NCI-H82 treated with DMSO at 0.1 percent for 48 hours (cell line): Measurements from ENCODE around the gene IGF2BP2.
"Not testable (repeated sequence)": the region's sequence is repeated elsewhere in the genome, so short reads cannot be mapped to it uniquely, and the experiment has no call there.

Experiments
- DNase-seq: peaks from one replicate; lab custom pipeline; 2025; ENCODE audit not compliant: unreplicated experiment; lab: John Stamatoyannopoulos, UW

Gene IGF2BP2

DNA sequence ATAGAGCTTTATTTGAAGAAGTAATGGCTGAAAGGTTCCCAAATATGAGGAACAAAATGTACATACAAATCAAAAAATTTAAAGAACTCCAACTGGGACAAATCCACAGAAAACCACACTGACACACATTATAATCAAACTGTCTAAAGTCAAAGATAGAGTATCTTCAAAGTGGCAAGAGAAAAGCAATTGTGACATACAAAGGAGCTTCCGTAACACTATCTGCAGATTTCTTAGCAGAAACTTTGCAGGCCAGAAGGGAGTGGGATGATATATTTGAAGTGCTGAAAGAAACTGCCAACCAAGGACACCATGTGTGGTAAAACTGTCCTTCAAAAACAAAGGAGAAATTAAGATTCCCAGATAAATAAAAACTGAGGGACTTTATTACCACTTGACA lies 146.8 kb downstream of the IGF2BP2 start:
- no peak for DNase-seq

DNA sequence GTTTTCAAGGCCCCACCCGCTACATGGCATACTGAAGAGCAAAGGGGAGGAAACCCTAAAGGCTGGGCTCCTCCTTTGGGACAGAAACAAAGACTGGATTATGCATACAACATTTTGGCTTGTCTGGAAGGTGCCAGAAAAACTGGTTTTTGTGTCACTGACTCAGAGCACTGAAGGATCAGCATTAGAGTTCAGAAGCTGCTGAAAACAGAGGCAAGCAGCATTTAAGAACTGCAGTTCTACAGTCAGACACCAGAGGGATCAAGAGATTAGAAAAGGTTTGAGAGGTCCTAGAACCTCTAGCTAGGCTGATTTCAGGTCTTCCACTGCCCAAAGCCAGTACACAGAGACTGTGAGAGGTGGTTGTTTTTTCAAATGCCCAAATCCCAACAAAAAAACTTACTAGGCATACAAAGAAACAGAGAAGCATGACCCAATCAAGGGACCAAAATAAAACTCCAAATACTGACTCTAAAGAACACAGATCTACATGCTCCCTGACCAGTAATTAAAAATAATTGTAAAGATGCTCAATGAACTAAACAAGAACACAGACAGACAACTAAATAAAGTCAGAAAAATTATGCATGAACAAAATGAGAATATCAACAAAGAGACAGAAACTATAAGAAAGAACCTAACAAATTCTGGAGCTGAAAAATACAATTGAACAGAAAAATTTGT lies 147.6 kb downstream of the IGF2BP2 start:
- peak; percentile 60 for DNase-seq

DNA sequence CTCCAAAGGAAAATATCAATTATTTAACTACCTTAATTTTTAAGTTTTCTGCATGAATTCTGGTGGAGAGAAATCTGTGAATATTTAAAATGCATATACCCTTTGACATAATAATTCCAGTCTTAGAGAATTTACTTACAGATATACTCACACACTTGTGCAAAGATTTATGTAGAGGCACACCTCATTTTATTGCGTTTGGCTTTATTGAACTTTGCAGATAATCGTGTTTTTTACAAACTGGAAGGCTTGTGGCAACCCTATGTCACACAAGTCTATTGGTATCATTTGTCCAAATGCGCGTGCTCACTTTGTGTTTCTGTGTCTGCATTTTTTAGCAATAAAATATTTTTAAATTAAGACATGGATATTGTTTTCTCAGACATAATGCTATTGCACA lies 157.3 kb downstream of the IGF2BP2 start:
- DNase-seq, result no peak

DNA sequence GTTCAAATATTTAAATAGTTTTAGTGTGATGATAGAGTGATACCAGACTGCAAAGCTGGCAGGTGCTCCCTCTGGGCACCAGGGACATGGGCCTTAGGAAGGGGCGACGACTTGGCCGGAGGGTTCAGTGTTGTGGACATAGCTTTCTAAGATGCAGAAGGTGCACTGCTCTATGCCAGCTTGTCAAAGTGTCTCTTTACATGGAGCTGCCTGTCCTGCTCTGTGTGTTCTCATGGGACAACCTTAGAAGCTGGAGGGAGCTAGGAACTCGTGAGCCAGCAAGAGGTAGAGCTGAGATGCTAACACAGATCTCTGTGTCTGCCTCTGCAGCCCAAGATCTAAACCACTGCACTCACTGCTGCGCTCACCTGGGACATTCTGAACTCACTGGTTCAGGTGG lies 160.9 kb downstream of the IGF2BP2 start:
- no peak for DNase-seq

DNA sequence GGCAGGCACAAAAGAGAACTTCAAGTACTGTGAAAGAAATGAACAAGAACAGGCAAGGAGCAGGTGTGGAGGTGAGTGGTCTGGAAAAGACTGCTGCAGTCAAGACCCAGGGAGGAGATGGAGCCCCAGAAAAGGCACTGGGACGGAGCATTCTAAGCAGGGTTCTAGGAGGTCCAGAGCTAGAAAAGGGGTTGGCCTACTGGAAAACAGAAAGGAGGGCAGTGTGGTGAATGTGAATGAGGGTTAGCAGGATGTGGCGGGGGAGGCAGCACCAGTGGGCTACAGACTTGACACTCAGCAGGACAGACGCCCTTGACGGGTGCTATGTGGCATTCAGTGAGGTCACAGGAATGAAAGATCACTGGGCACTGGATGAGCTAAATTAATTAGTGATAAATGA lies 163.1 kb downstream of the IGF2BP2 start:
- DNase-seq, result no peak

DNA sequence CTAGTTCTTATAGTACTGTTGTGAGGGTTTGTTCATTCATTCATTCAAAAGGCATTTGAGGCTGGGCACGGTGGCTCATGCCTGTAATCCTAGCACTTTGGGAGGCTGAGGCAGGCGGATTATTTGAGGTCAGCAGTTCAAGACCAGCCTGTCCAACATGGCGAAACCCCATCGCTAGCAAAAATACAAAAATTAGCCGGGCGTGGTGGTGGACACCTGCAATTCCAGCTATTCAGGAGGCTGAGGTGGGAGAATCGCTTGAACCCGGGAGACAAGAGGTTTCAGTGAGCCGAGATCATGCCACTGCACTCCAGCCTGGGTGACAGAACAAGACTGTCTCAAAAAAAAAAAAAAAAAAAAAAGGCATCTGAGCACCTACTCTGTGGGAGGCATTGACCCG lies 163.5 kb downstream of the IGF2BP2 start:
- not testable (repeated sequence) for DNase-seq

DNA sequence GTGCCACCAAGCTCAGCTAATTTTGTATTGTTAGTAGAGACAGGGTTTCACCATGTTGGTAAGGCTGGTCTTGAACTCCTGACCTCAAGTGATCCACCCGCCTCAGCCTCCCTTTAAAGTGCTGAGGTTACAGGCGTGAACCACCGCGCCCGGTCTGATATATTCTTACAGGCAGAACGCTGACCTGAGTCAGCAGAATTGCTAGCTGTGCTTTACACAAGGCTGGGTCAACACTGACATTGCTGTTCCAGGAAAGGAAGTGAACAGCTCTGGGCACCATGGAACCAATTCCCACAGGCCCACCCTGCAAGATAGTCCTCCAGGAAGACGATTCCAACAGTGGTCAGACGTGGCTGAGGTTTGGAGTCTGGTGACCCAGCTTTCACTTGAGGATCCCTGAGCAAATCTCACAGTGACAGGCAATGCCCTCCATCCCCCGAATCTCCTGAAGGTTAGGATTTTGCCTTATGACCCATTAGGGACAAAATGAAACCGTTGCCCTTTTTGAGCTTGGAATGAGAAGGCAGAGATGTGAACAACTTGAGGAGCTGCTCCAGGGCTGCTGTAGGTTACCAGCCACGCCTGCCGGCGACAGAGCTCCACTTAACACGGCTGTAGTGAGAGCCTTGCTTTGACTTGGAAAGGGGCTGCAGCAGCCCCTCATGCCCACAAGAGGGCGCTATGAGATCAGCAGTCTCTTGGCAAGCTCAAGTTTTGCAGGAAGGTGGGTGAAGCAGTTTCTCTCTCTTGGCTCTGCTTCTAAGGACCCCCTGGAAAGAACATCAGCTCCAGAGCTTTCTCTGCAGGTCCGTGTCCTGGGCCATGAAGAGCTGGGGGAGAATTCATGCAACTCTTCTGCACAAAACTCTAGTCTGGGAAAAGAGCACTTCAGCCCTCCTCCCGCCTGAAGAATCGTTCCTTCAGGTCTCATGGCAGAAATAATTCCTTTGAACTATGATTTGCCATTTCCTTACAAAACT lies 164.6 kb downstream of the IGF2BP2 start:
- DNase-seq, result peak; percentile 74

DNA sequence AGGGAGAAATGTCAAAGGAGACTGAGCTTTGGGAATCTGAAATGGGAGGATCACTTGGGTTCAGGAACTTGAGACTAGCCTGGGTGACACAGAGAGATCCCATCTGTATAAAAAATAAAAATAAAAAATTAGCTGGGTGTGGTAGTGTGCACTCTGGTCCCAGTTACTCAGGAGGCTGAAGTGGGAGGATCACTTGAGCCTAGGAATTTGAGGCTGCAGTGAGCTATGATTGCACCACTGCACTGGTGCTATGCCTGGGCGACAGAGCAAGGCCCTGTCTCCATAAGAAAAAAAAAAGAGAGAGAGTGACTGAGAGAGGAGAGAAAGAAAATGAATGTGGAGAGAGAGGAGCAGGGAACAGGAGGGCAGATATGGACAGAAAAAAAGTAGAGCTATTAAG lies 165.9 kb downstream of the IGF2BP2 start:
- no peak for DNase-seq

DNA sequence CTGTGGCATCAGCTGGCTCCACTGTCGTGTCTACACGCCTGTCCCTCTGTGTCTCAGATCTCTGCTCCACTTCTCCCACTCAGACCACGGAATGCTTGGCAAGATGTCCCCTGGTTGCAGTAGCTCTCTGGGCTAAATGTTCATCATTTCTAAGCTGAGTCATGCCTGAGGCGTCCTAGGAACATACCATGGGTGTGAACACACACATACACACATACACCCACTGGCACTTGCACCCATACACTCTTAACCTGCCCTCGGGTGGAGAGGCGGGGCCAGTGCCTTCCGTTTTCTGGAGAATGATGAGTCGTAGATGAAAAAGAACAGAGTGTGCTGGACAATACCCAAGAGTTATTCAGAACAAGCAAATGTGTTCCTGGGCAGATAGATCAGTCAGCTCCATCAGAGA lies 166.3 kb downstream of the IGF2BP2 start:
- DNase-seq, result no peak

DNA sequence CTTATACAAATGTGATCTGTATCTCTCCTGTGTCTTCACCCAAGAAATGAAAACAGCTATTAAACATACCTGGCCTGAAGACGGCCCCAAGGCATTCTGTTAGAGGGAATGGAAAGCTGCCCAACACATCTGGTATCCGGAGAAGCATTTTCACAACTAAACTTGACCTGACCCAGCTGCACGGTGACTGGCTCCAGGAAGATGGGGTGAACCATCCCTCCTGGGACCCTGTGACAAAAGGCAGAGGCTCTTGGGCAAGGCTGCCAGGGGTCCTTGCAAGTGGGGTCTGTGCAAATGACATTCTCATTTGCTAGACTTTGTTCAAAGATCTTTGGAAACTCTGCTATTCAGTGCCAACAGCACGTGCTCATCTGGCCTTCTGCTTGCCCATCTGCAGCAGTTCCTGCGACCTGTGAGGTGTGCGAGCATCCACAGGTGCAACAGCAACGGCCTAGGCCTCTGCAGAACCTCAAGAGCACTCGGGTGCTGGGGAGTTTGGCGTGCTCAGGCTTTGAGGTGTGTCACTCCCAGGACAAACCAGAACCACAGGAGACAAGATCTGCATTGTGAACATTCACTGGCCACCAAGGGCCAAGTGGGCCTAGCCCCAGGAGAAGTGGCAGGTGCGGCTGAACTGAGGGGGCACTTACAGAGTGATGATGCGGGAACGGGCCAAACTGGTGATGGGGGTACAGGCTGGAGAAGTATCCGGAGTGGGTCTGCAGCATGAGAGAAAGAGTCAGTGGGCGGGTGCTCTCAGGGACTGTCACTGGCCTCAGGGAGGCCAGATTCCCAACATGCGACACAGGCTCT lies 166.9 kb downstream of the IGF2BP2 start:
- no peak for DNase-seq

DNA sequence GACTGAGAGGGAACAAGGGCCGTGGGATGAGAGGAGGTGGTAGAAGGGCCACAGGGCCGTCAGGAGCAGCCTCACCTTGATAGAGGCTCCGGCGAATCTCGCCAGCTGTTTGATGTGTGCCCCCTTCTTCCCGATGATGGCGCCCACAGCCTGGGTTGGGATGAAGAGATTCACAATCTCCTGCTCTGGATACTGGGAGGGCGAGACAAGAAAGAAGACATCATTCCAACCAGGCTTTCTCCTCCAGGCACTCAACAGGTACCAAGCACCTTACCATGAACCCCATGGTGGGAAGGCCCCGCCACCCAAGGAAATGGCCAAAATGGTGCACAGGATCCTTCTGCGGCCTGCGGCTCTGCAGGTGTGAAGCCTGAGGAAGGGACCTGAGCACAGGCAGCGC lies 167.6 kb downstream of the IGF2BP2 start:
- no peak for DNase-seq

DNA sequence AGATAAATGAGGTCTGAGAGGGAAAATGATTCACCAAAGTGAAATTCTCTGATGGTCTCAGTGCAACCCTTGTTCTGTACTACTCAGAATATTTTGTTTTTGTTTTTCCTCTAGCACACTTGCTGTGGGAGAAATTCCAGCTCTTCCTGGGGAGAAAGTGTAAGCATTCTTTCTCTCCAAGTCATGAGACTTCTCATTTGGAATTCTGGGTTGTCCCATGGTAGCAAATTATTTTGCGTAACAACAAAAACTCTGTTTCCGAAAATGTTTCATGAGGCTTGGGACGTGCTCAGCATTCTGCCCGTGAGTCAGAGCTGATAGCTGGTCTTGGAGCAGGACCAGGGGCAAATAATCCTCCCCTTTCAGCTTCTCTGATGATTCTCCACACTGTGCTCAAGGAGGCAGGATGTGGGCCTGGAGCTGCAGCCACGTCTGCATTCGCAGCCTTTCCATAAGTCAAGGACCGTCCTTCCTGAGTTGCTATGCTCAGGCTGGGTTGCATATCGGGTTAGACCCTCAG lies 168.5 kb downstream of the IGF2BP2 start:
- no peak for DNase-seq

DNA sequence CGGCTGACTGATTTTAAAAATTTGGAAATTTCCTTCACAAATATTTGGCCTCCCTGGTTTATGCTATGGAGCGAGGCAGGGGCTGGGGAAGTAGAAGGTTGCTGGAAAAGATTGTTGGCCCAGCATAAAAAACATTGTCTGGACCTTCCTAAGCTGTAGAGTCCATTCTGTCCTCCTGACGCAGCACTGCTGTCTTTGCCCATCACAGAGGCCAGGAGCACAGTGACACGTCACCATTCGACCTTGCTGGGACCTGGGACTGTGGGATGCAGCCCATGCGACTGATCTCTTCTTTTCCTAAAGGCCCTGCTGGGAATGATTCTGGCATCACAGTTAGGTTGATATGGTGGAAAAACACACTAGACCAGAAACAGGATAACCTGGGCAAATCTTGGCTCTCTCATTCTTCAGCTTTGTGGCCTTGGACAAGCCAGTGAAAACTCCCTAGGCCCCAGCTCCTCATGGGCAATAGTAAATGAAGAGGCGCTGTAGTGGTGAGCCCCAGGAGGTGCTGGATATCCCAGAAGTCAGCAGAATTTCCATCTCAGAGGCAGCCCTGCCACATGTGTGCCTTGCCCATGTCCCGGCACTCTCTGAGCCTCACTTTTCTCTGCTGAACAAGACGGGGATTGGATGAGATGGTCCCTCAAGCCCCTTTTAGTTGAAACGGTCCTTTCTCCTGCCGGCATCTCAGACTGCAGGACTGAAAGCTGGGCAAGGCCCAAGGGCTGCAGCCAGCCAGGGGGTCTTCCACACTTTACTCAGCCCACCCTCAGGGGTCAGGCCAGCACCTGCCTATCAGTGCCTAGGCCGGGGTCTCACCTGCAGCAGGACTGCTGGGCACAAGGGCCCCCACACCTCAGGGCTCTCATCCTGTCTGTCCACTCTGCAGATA lies 169.2 kb downstream of the IGF2BP2 start:
- DNase-seq, result no peak

DNA sequence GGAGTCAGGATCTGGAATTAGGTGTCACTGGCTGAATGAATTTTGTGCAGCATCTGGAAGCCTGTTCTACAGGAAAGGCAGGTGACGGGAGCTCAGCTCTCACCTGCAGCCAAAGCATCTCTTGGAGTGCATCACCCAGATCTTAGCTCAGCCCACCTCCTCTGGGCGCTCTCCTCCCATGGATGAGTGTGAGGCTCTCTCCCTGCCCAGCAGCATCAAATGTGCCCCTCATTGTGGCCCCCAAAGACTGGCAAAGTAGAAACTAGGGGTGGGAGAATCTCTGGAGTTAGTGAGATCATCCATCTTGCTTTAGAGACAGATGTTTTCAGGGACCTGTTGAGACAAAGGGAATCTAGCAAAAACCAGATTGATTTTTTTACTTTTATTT lies 170.1 kb downstream of the IGF2BP2 start:
- DNase-seq, result no peak

DNA sequence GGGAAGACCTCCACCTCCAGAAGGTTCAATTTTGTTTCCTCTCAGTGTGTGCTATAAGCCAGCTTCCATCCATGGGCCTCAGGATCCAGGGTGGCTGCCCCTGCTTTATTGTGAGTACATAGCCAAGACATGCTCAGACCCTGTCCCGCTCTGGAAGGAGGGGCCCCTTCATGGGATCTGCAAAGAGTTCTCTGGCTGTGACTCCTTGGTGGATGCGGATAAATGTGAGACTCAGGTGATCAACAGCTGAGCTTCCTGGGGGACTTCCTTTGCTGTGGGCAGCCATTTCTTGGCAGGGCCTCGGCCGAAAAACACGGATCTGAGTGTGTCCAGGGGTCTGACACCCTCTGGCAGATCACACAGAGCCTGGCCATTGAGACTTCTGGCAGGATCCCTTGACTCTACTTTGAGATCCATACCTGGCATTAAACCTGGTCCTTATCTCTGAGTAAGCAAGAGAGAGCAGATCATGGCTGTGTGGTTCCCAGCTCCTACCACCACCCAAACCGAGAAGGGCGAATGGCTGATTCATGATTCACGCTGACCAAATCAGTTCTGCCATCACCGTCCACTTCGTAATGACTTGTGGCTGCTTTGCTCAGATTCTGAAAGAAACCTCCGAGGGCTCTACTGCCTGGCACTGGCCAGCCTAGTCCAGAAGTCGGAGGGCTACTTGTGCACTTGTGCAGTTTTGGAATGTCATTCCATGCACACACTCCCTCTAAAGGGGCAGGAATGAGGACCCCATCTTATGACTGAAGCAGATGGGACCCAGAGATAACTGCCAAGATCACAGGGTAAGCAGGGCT lies 170.7 kb downstream of the IGF2BP2 start:
- no peak for DNase-seq

DNA sequence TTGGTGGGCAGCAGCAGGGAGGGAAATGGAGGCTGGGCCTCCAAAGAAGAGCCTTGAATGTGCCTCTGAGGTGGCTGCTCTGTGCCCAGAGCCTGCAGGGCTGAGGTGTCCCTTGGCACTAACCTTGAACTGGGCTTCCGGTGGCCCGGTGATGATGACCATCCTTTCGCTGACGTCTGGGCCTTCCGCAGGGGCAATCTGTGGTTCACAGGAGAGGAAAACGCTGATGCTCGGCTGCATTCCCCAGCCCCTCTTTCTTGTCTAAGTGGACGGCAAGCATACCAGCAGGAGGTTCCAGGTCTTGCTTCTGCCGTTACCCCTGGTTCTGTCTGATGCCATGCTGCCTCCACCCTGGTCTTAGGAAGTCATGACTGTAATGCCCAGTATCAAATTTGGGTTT lies 172.9 kb downstream of the IGF2BP2 start:
- DNase-seq, result no peak

DNA sequence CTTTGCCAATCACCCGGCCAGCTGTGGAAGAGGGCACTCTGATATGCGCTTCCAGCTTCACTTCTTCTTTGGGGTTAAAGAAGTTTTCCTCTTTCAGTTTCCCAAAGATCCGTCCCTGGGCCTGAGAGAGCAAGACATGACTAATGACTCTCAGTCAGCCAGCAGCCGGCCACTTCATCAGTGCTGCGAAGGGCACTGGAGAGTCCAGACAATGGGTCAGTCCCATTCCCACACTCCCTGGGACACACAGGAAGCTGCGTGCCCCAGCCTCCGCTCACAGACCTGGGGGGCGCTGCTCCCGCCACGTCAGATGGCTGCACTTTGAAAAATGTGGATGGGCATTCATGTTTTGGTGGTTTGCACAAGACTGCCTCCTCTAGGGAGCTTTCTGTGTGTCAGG lies 175.4 kb downstream of the IGF2BP2 start:
- DNase-seq, result no peak

DNA sequence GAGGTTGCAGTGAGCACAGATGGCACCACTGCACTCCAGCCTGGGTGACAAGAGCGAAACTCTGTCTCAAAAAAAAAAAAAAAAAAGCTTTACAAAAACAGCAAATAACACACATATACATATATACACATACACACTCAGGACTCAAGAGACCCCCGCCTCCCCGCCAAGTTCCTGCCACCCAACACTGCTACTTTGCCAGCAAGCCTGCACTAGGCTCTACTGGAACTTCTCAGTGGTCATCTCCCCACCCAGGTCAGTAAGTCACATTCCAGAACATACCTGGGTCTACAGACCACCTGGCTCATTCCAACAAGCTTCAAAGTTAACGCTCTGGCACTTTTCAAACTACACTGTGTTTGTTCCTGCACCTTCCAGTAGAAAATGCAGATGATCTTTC lies 176.4 kb downstream of the IGF2BP2 start:
- no peak for DNase-seq

DNA sequence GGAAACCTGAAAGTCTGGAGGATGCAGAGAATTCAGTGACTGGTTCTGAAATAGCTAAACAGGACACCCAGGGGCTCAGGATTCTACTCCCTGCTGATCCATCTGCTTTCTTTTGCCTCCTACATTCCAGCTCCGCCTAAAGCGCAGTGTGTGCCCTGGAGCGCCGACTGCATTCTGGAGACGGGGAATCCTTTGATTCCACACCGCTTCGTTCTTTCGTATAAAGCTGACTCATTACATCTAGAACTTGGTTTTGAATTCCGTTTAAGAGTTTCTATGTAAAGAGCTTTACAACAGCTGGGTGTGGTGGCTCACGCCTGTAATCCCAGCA lies 177.0 kb downstream of the IGF2BP2 start:
- no peak for DNase-seq
